HCT116 (cell line): ENCODE data around the gene NYAP1. TPM values are rescaled to one million over a fixed set of nuclear protein-coding genes. Genes with fewer than 3 reads are reported as not detected.

Source experiments
- ATAC-seq: fragments of 200-7000 bp; cut with Tn5 transposase; 2 replicates; pipeline ENCODE4 v1.9.1; 2020; ENCODE audit warnings: mild to moderate bottlenecking, moderate library complexity
- BruUV-seq: library from RNA; stranded (reverse); fragments of 400-500 nt; replicated peaks from 2 replicates; lab custom pipeline; 2021; lab: Mats Ljungman, UMichigan
- CTCF ChIA-PET: fragments of 300-600 bp; sonication (Branson Sonifier 250); formaldehyde crosslinking; loops from one replicate; lab custom pipeline; 2021; ENCODE audit warnings: antibody characterized with exemption; lab: Charles Lee
- POLR2A ChIA-PET: fragments of 300-600, 350-600 bp; sonication (Branson Sonifier 250); formaldehyde crosslinking; loops from one replicate; lab custom pipeline; 2021; ENCODE audit warnings: antibody characterized with exemption; lab: Charles Lee
- RAD21 ChIA-PET, 2 experiments: fragments of 300-600 bp; sonication (Branson Sonifier 250); formaldehyde crosslinking; loops; one replicate each; lab custom pipeline; 2023; ENCODE audit warnings: low total read pairs in 2 of 2; ENCODE audit not compliant: uncharacterized antibody in 2 of 2, unreplicated experiment in 2 of 2, low non-redundant PET in 1 of 2; lab: Charles Lee
- DNase-seq: peaks from one replicate; pipeline ENCODE4 v3.0.0-alpha.2; 2010; ENCODE audit warnings: low read depth, low spot score
- H2AFZ ChIP-seq: fragments of 200-600 bp; shearing (Covaris generic), sonication (generic); 2 replicates; pipeline ENCODE4 v1.6.1; 2017; ENCODE audit warnings: low read depth, mixed run types, mixed read lengths, antibody characterized with exemption, low read length; ENCODE audit not compliant: poor library complexity, severe bottlenecking
- H3K27ac ChIP-seq: 2 replicates; pipeline ENCODE4 v1.5.1; 2012; ENCODE audit warnings: low read depth, low read length
- H3K27me3 ChIP-seq: fragments of 200-600 bp; sonication (generic); 2 replicates; pipeline ENCODE4 v1.6.1; 2016; ENCODE audit warnings: mixed run types, low read length, mixed read lengths; ENCODE audit not compliant: insufficient read depth
- H3K36me3 ChIP-seq, 2 experiments: fragments of 200-500 bp in 1 of 2; fragments of 200-600 bp in 1 of 2; sonication (Bioruptor generic) in 1 of 2; sonication (generic) in 1 of 2; 2 replicates each; pipeline versions ENCODE4 v1.5.1 to v1.6.1; 2014 to 2016; ENCODE audit warnings: low read length in 2 of 2, inconsistent platforms in 1 of 2, mixed read lengths in 1 of 2, mixed run types in 1 of 2; ENCODE audit not compliant: insufficient read depth in 2 of 2, control insufficient read depth in 1 of 2
- H3K4me1 ChIP-seq, 2 experiments: fragments of 200-600 bp in 1 of 2; sonication (generic) in 1 of 2; 2 replicates each; pipeline versions ENCODE4 v1.5.1 to v1.6.1; 2012 to 2017; ENCODE audit warnings: low read length in 2 of 2, inconsistent platforms in 1 of 2, mild to moderate bottlenecking in 1 of 2, mixed read lengths in 1 of 2, mixed run types in 1 of 2, moderate library complexity in 1 of 2; ENCODE audit not compliant: insufficient read depth in 2 of 2, control insufficient read depth in 1 of 2
- H3K4me2 ChIP-seq: fragments of 200-600 bp; sonication (generic); 2 replicates; pipeline ENCODE4 v1.6.1; 2017; ENCODE audit warnings: mixed run types, low read length, mixed read lengths
- H3K4me3 ChIP-seq, 2 experiments: fragments of 200-600 bp in 1 of 2; sonication (generic) in 1 of 2; replicated peaks in 1 of 2; 2 replicates each; pipeline ENCODE4 v1.5.1; 2011 to 2016; ENCODE audit warnings: low read length in 2 of 2, control low read depth in 1 of 2, low read depth in 1 of 2, mild to moderate bottlenecking in 1 of 2, mixed read lengths in 1 of 2, mixed run types in 1 of 2
- H3K79me2 ChIP-seq: fragments of 200-600 bp; sonication (generic); 2 replicates; pipeline ENCODE4 v1.6.1; 2017; ENCODE audit warnings: mild to moderate bottlenecking, mixed run types, low read length, moderate library complexity, mixed read lengths; ENCODE audit not compliant: insufficient read depth
- H3K9ac ChIP-seq: fragments of 200-600 bp; sonication (generic); 2 replicates; pipeline ENCODE4 v1.6.1; 2016; ENCODE audit warnings: low read length, mixed read lengths
- H3K9me2 ChIP-seq: fragments of 200-600 bp; sonication (generic), shearing (Covaris generic); 2 replicates; pipeline ENCODE4 v1.6.1; 2017; ENCODE audit warnings: mixed run types, mild to moderate bottlenecking, moderate library complexity; ENCODE audit not compliant: insufficient read depth
- H3K9me3 ChIP-seq, 2 experiments: fragments of 200-500 bp in 1 of 2; fragments of 200-600 bp in 1 of 2; sonication (Bioruptor generic) in 1 of 2; sonication (generic) in 1 of 2; 2 replicates each; pipeline ENCODE4 v1.6.1; 2014 to 2017; ENCODE audit warnings: low read length in 2 of 2, mixed read lengths in 2 of 2, inconsistent platforms in 1 of 2, low read depth in 1 of 2, mild to moderate bottlenecking in 1 of 2, mixed run types in 1 of 2, moderate library complexity in 1 of 2; ENCODE audit not compliant: control insufficient read depth in 1 of 2, insufficient read depth in 1 of 2
- H4K20me1 ChIP-seq: fragments of 200-600 bp; sonication (generic), shearing (Covaris generic); 2 replicates; pipeline ENCODE4 v1.6.1; 2017; ENCODE audit warnings: mixed run types, mild to moderate bottlenecking, moderate library complexity; ENCODE audit not compliant: insufficient read depth
- ATF3 ChIP-seq: IDR thresholded peaks from 2 replicates; pipeline ENCODE4 v1.6.1; 2012
- CBX3 ChIP-seq: IDR thresholded peaks from 2 replicates; pipeline ENCODE4 v1.6.1; 2012; ENCODE audit warnings: low read depth
- CTCF ChIP-seq, 3 experiments: fragments of 200-600 bp in 1 of 3; sonication (generic) in 1 of 3; IDR thresholded peaks in 2 of 3; conservative IDR thresholded peaks in 1 of 3; 2 replicates each; pipeline ENCODE4 v1.5.1; 2012 to 2017; ENCODE audit warnings: low read depth in 2 of 3, low read length in 2 of 3, antibody characterized with exemption in 1 of 3, borderline replicate concordance in 1 of 3, control low read depth in 1 of 3, mild to moderate bottlenecking in 1 of 3, mixed read lengths in 1 of 3, mixed run types in 1 of 3, moderate library complexity in 1 of 3; ENCODE audit not compliant: insufficient read depth in 1 of 3
- MAX ChIP-seq: IDR thresholded peaks from 2 replicates; pipeline ENCODE4 v1.6.1; 2012
- SRF ChIP-seq: IDR thresholded peaks from 2 replicates; pipeline ENCODE4 v1.6.1; 2012; ENCODE audit warnings: low read depth
- TCF7L2 ChIP-seq: IDR thresholded peaks from 2 replicates; pipeline ENCODE4 v1.7.0; 2011; ENCODE audit warnings: borderline replicate concordance, inconsistent platforms; ENCODE audit not compliant: insufficient read depth, insufficient read length; ENCODE audit errors: extremely low read depth
- YY1 ChIP-seq: IDR thresholded peaks from 2 replicates; pipeline ENCODE4 v1.6.1; 2011; ENCODE audit warnings: low read length, low read depth, moderate library complexity, mild to moderate bottlenecking; ENCODE audit not compliant: insufficient replicate concordance; ENCODE audit errors: extremely low read depth
- ZBTB33 ChIP-seq: IDR thresholded peaks from 2 replicates; pipeline ENCODE4 v1.6.1; 2011; ENCODE audit warnings: mild to moderate bottlenecking, low read length, moderate library complexity; ENCODE audit not compliant: insufficient replicate concordance; ENCODE audit errors: extremely low read depth
- intact Hi-C: fragments of 100-400 bp; cut with micrococcal nuclease; formaldehyde crosslinking; loops from 2 replicates; pipeline ENCODE4 v1.10.0; 2022
- total RNA-seq: library from RNA; stranded (reverse); gene quantifications from one replicate; pipeline ENCODE4 v1.2.1, GENCODE V29; 2021; ENCODE audit not compliant: unreplicated experiment

NYAP1 gene
- total RNA-seq, 1 experiment from 2014 or later: 6.7 TPM

GRCh38 chr7:100464791-100465190 is 18.9 kb upstream of the NYAP1 start:
- BruUV-seq: no TSS peak
- POLR2A ChIA-PET: interaction anchor here (1.5 kb wide), 1 partner anchor 122 kb away, joined by 6 read pairs; the partner anchor contains the start of genes FBXO24 and LRCH4
- CTCF ChIA-PET: interaction anchor here (1.0 to 2.4 kb wide), 5 partner anchors 10 to 240 kb away, joined by 3 to 13 read pairs (median 6); partner anchors contain the start of genes FBXO24, LRCH4 and POP7
- Histone ChIP-seq H3K79me2 (no peaks in the 10 kb centered on the region), H4K20me1 (no peaks in the 10 kb centered on the region), H3K36me3 (no peaks in the 10 kb centered on the region), H3K9me2 (no peaks in the 10 kb centered on the region), H3K9me3 (no peaks in the 10 kb centered on the region), H3K4me3 (no peak overlapping the region), H3K27ac (no peak overlapping the region), H3K4me2 (no peak overlapping the region), H2AFZ (no peak overlapping the region), H3K4me1 (peaks cover 5 to 18% of the 10 kb centered on the region in 2 experiments), H3K9ac (no peak overlapping the region), H3K27me3 (no peaks in the 10 kb centered on the region)
- ATAC-seq (no peak), DNase-seq (no peak)
- RAD21 ChIA-PET: no interaction called here
- no peak for TF ChIP-seq TCF7L2
- TF ChIP-seq CTCF (IDR thresholded peaks at IDR 0.05 in 2 of 3, conservative IDR thresholded peaks at IDR 0.05 in 1 of 3; ENCODE audit: borderline replicate concordance in 1 of 3, insufficient read depth in 1 of 3, low read depth in 2 of 3, low read length in 2 of 3): no peak
- no peak for TF ChIP-seq CBX3
- no peak for TF ChIP-seq YY1
- no peak for TF ChIP-seq MAX
- TF ChIP-seq ZBTB33: no peak
- TF ChIP-seq ATF3: no peak
- TF ChIP-seq SRF: no peak
- intact Hi-C loops: no loop called here
